ENCODE measurements around the gene KIAA0232.

KIAA0232 gene

DNA sequence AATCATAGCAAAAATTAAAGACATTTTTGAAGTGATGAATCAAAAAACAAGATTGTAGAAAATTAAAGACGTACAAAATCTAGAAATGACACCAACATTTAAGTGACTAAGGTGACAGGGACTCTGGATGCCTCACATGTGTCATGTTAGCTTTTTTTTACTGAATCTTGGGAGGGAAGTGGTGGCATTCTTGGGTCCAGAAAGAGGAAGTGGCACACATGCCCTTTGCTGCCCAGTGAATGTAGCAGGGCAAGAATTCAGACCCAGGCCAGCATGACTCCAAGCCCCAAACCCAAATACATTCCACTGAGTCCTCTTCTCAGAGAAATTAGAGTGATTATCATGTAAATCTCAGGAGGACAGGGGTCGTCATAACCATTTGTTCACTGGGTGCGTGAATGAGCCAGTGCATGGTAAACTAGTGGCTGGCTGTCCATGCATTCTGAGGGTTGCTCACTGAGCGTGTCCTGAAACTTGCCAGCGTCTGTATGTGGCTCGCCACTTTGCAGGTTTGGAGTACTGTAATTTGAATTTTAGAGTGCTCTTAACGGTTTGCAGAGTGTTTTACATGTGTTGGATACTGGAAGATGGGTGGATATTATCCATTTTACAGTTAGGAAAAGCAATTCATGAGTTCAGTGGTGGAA, 71.7 kb downstream of the KIAA0232 start:
- TF ChIP-seq, protein P1, sequence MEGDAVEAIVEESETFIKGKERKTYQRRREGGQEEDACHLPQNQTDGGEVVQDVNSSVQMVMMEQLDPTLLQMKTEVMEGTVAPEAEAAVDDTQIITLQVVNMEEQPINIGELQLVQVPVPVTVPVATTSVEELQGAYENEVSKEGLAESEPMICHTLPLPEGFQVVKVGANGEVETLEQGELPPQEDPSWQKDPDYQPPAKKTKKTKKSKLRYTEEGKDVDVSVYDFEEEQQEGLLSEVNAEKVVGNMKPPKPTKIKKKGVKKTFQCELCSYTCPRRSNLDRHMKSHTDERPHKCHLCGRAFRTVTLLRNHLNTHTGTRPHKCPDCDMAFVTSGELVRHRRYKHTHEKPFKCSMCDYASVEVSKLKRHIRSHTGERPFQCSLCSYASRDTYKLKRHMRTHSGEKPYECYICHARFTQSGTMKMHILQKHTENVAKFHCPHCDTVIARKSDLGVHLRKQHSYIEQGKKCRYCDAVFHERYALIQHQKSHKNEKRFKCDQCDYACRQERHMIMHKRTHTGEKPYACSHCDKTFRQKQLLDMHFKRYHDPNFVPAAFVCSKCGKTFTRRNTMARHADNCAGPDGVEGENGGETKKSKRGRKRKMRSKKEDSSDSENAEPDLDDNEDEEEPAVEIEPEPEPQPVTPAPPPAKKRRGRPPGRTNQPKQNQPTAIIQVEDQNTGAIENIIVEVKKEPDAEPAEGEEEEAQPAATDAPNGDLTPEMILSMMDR (IDR thresholded peaks at IDR 0.05; ENCODE audit: low read depth, low read length): no peak
- no peak for DNase-seq (ENCODE audit: low read depth, low spot score)
- H3K4me3 ChIP-seq (ENCODE audit: low read depth, low read length): no peak overlapping the region
- in situ Hi-C loops (cut with HindIII; ENCODE audit: low sequenced_read_pairs): no loop called here

GRCh38 chr4:6855692-6856297, 73.3 kb downstream of the KIAA0232 start:
- in situ Hi-C loops (cut with HindIII; ENCODE audit: low sequenced_read_pairs): no loop called here
- TF ChIP-seq, protein P1 (IDR thresholded peaks at IDR 0.05; ENCODE audit: low read depth, low read length): no peak
- H3K4me3 ChIP-seq (ENCODE audit: low read depth, low read length): no peak overlapping the region
- peak; percentile 73 for DNase-seq (ENCODE audit: low read depth, low spot score)

- in situ Hi-C loops (cut with HindIII; ENCODE audit: low sequenced_read_pairs): no loop called here
- H3K4me3 ChIP-seq (ENCODE audit: low read depth, low read length): no peak overlapping the region
- TF ChIP-seq, protein P1 (IDR thresholded peaks at IDR 0.05; ENCODE audit: low read depth, low read length): no peak
- no peak for DNase-seq (ENCODE audit: low read depth, low spot score)
These were observed 73.9 kb downstream of the KIAA0232 start for GRCh38 chr4:6856391-6856790.

- no peak for DNase-seq (ENCODE audit: low read depth, low spot score)
- H3K4me3 ChIP-seq (ENCODE audit: low read depth, low read length): no peak overlapping the region
- TF ChIP-seq, protein P1 (IDR thresholded peaks at IDR 0.05; ENCODE audit: low read depth, low read length): no peak
- in situ Hi-C loops (cut with HindIII; ENCODE audit: low sequenced_read_pairs): no loop called here
These were observed 74.7 kb downstream of the KIAA0232 start for GRCh38 chr4:6857009-6857882.

DNA sequence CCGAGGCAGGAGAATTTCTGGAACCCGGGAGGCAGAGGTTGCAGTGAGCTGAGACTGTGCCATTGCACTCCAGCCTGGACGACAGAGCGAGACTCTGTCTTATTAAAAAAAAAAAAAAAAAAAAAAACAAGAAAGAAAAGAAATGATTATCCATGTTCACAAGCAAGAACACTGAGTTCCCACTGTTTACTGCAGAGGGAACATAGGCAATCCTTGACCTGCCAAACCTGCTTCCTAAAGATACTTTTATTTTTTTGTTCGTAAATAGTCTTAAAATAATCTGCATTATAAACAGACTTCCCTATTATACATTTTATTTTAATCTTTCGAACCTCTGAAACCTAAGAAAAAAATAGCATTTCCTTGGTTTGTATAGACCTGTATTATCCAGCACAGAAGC, 76.5 kb downstream of the KIAA0232 start:
- in situ Hi-C loops (cut with HindIII; ENCODE audit: low sequenced_read_pairs): no loop called here
- TF ChIP-seq, protein P1 (IDR thresholded peaks at IDR 0.05; ENCODE audit: low read depth, low read length): no peak
- H3K4me3 ChIP-seq (ENCODE audit: low read depth, low read length): no peak overlapping the region

GRCh38 chr4:6859543-6859942, 77.0 kb downstream of the KIAA0232 start:
- DNase-seq (ENCODE audit: low read depth, low spot score): no peak
- in situ Hi-C loops (cut with HindIII; ENCODE audit: low sequenced_read_pairs): no loop called here
- no peak overlapping the region for H3K4me3 ChIP-seq (ENCODE audit: low read depth, low read length)
- TF ChIP-seq, protein P1 (IDR thresholded peaks at IDR 0.05; ENCODE audit: low read depth, low read length): no peak

More for the DNA sequence above, 76.5 kb downstream of the KIAA0232 start:
- no peak for DNase-seq (ENCODE audit: low read depth, low spot score)

Data from astrocyte of the spinal cord (primary cell).